DOHH2 (cell line): ENCODE measurements around the gene SNX13.

Experiments used
- H3F3A ChIP-seq: fragments of 200-600 bp; sonication (generic), shearing (Covaris generic); 2 replicates; pipeline ENCODE4 v1.6.0; 2016; ENCODE audit warnings: antibody characterized with exemption, mild to moderate bottlenecking; ENCODE audit not compliant: control insufficient read depth, insufficient read depth
- H3K27ac ChIP-seq: fragments of 200-600 bp; sonication (generic); 2 replicates; pipeline ENCODE4 v1.5.1; 2014; ENCODE audit warnings: low read depth, mild to moderate bottlenecking, low read length, moderate library complexity
- H3K27me3 ChIP-seq: fragments of 200-600 bp; sonication (generic); 2 replicates; pipeline ENCODE4 v1.6.1; 2014; ENCODE audit warnings: mild to moderate bottlenecking, low read length, mixed read lengths; ENCODE audit not compliant: control insufficient read depth
- H3K36me3 ChIP-seq: fragments of 200-600 bp; sonication (generic); 2 replicates; pipeline ENCODE4 v1.6.1; 2014; ENCODE audit warnings: mild to moderate bottlenecking, low read length, moderate library complexity, mixed read lengths; ENCODE audit not compliant: control insufficient read depth
- H3K4me1 ChIP-seq: fragments of 200-600 bp; sonication (generic); 2 replicates; pipeline ENCODE4 v1.6.1; 2014; ENCODE audit warnings: mild to moderate bottlenecking, low read length, mixed read lengths; ENCODE audit not compliant: control insufficient read depth
- H3K4me2 ChIP-seq: fragments of 200-600 bp; sonication (generic); 2 replicates; pipeline ENCODE4 v1.6.0; 2014; ENCODE audit warnings: mild to moderate bottlenecking, low read length, moderate library complexity
- H3K4me3 ChIP-seq: fragments of 200-600 bp; sonication (generic); 2 replicates; pipeline ENCODE4 v1.5.1; 2014; ENCODE audit warnings: mild to moderate bottlenecking, low read length, mixed read lengths
- H3K79me2 ChIP-seq: fragments of 200-600 bp; sonication (generic); 2 replicates; pipeline ENCODE4 v1.6.1; 2014; ENCODE audit warnings: mild to moderate bottlenecking, low read length, mixed read lengths; ENCODE audit not compliant: control insufficient read depth
- H3K9me2 ChIP-seq: fragments of 200-600 bp; sonication (generic); replicated peaks from 2 replicates; pipeline ENCODE4 v1.6.1; 2014; ENCODE audit warnings: mild to moderate bottlenecking, low read length, mixed read lengths; ENCODE audit not compliant: control insufficient read depth
- H3K9me3 ChIP-seq: fragments of 200-600 bp; sonication (generic); 2 replicates; pipeline ENCODE4 v1.6.1; 2014; ENCODE audit warnings: antibody characterized with exemption, low read length, mixed read lengths; ENCODE audit not compliant: control insufficient read depth, insufficient read depth
- H4K20me1 ChIP-seq: fragments of 200-600 bp; sonication (generic); 2 replicates; pipeline ENCODE4 v1.6.0; 2014; ENCODE audit warnings: low read depth, mild to moderate bottlenecking, antibody characterized with exemption, low read length, moderate library complexity; ENCODE audit not compliant: control insufficient read depth, insufficient read depth
- EZH2phosphoT487 ChIP-seq: fragments of 200-600 bp; sonication (generic); IDR thresholded peaks from 2 replicates; pipeline ENCODE4 v1.6.1; 2017; ENCODE audit warnings: borderline replicate concordance, mild to moderate bottlenecking, antibody characterized with exemption, low read length, moderate library complexity, mixed read lengths
- TF ChIP-seq, protein P1 (sequence below): fragments of 200-600 bp; sonication (generic); IDR thresholded peaks from one replicate; pipeline ENCODE4 v1.5.1; 2014; ENCODE audit warnings: antibody characterized with exemption, mild to moderate bottlenecking, low read depth, low read length; ENCODE audit not compliant: poor library complexity, severe bottlenecking

SNX13 gene

DNA sequence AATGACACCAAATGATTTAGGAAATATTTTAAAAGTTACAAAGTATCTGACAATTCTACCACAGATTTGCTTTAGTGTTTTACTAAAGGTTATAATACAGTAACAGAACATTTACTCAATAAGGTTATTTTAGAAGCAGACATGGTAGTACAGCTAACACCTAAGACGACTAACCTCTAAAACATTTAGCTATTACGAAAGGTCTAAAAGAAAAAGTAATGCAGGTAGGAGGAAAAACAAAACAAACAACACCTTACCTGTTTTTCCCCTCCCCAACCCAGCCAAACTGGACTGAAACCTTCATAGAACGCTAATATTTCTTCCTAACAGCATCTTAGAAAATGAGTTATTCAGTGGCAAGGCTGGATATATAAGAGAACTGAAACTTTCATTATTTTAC is 111.3 kb downstream of the SNX13 start:
- H3K27me3 ChIP-seq, result no peaks in the 10 kb centered on the region
- no peak overlapping the region for H3K27ac ChIP-seq
- H3K4me3 ChIP-seq, result no peak overlapping the region
- H3K79me2 ChIP-seq, result no peaks in the 10 kb centered on the region
- H3K4me1 ChIP-seq, result no peaks in the 10 kb centered on the region
- TF ChIP-seq EZH2phosphoT487, result no peak
- TF ChIP-seq, protein P1, sequence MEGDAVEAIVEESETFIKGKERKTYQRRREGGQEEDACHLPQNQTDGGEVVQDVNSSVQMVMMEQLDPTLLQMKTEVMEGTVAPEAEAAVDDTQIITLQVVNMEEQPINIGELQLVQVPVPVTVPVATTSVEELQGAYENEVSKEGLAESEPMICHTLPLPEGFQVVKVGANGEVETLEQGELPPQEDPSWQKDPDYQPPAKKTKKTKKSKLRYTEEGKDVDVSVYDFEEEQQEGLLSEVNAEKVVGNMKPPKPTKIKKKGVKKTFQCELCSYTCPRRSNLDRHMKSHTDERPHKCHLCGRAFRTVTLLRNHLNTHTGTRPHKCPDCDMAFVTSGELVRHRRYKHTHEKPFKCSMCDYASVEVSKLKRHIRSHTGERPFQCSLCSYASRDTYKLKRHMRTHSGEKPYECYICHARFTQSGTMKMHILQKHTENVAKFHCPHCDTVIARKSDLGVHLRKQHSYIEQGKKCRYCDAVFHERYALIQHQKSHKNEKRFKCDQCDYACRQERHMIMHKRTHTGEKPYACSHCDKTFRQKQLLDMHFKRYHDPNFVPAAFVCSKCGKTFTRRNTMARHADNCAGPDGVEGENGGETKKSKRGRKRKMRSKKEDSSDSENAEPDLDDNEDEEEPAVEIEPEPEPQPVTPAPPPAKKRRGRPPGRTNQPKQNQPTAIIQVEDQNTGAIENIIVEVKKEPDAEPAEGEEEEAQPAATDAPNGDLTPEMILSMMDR, result no peak
- no peaks in the 10 kb centered on the region for H4K20me1 ChIP-seq
- no peaks in the 10 kb centered on the region for H3K9me3 ChIP-seq
- H3F3A ChIP-seq, result no peaks in the 10 kb centered on the region
- no peak overlapping the region for H3K4me2 ChIP-seq
- peaks cover 44% of the 10 kb centered on the region for H3K36me3 ChIP-seq
- no peaks in the 10 kb centered on the region for H3K9me2 ChIP-seq

DNA sequence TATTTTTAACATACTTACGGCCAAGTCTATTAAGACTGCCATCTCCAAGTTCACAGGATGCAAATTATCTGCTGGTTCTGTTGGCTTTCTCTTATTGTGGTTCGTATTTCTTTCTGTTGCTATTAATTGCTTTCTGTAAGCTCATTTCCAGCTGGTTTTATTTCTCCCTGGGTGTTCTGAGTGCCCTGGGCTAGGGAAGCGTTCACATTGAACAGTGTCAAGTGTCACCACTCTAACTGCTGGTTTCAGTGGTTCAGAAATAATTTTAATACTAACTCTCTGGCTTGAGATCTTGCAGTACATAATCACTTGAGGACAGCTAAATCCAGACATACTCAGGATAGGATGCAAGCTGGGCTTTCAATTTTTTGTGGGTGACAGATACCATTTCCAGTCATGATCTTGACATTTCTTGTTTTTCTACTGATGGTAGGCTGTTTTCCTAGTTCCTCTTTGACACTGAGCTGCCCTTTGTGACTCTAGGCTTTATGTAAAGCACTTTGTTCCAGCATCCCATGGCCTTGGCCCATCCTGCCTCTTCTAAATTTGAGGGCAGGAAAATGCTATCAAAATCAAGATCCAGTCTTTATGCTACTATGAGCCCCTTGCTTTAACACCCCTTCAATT is 117.6 kb downstream of the SNX13 start:
- no peaks in the 10 kb centered on the region for H3K4me1 ChIP-seq
- no peaks in the 10 kb centered on the region for H3F3A ChIP-seq
- H4K20me1 ChIP-seq, result no peaks in the 10 kb centered on the region
- no peak overlapping the region for H3K27ac ChIP-seq
- no peak overlapping the region for H3K4me3 ChIP-seq
- no peak overlapping the region for H3K4me2 ChIP-seq
- no peaks in the 10 kb centered on the region for H3K79me2 ChIP-seq
- H3K27me3 ChIP-seq, result no peaks in the 10 kb centered on the region
- TF ChIP-seq, protein P1, result no peak
- no peak for TF ChIP-seq EZH2phosphoT487
- H3K36me3 ChIP-seq, result peaks cover 38% of the 10 kb centered on the region
- no peaks in the 10 kb centered on the region for H3K9me3 ChIP-seq
- H3K9me2 ChIP-seq, result no peaks in the 10 kb centered on the region

DNA sequence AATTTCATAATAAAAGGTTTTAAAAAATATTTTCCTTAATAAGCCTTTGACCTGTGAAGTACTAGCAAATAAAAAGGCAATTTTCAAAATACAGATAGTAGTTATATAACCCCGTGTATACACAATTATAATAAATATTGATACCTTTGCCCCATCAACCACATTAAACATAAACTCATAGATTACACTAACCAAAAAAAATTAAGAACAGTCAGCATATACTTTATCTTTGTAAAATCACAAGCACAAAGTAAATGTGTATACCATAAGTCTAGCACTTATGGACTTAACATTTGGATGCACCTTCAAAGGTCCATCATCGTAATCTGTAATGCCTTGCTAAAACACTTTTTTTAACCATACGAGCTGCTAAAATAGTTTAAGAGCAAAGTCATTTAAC is 123.4 kb downstream of the SNX13 start:
- Histone ChIP-seq H3F3A (no peaks in the 10 kb centered on the region), H4K20me1 (no peaks in the 10 kb centered on the region), H3K9me3 (no peaks in the 10 kb centered on the region; the same call in 1 of the 2 replicates), H3K4me1 (no peaks in the 10 kb centered on the region), H3K4me2 (no peak overlapping the region), H3K27ac (no peak overlapping the region), H3K9me2 (no peaks in the 10 kb centered on the region), H3K4me3 (no peak overlapping the region), H3K36me3 (peaks cover 49% of the 10 kb centered on the region), H3K27me3 (no peaks in the 10 kb centered on the region), H3K79me2 (no peaks in the 10 kb centered on the region)
- no peak for TF ChIP-seq EZH2phosphoT487
- TF ChIP-seq, protein P1, result no peak
